ENCODE data around the gene NRSN1.
"Not testable (repeated sequence)": the region's sequence is repeated elsewhere in the genome, so short reads cannot be mapped to it uniquely, and the experiment has no call there.

Gene NRSN1

GRCh38 chr6:24125980-24126379 lies at the start of gene NRSN1:
Gene NRSN1 (plus strand): TSS chr6:24126215. CDS start chr6:24134328, 8,113 bp downstream.
- no peak for DNase-seq

- no peak for DNase-seq
Observed at GRCh38 chr6:24078200-24078599, 47.8 kb upstream of the NRSN1 start.

GRCh38 chr6:24079076-24079475 lies 46.9 kb upstream of the NRSN1 start:
- DNase-seq: no peak

GRCh38 chr6:24080711-24081110 lies 45.3 kb upstream of the NRSN1 start:
- DNase-seq: no peak

GRCh38 chr6:24089736-24090135 lies 36.3 kb upstream of the NRSN1 start:
- DNase-seq: no peak

GRCh38 chr6:24092407-24092806 lies 33.6 kb upstream of the NRSN1 start:
- DNase-seq: no peak

- DNase-seq: no peak
Observed at GRCh38 chr6:24093381-24093780, 32.6 kb upstream of the NRSN1 start.

- DNase-seq: no peak
Observed at GRCh38 chr6:24099181-24099580, 26.8 kb upstream of the NRSN1 start.

- DNase-seq: no peak
Observed at GRCh38 chr6:24100024-24100769, 25.8 kb upstream of the NRSN1 start.

- no peak for DNase-seq
Observed at GRCh38 chr6:24100770-24101155, 25.3 kb upstream of the NRSN1 start.

GRCh38 chr6:24105191-24105590 lies 20.8 kb upstream of the NRSN1 start:
- no peak for DNase-seq

GRCh38 chr6:24106291-24106690 lies 19.7 kb upstream of the NRSN1 start:
- no peak for DNase-seq

GRCh38 chr6:24107294-24107693 lies 18.7 kb upstream of the NRSN1 start:
- no peak for DNase-seq

GRCh38 chr6:24108056-24108455 lies 18.0 kb upstream of the NRSN1 start:
- no peak for DNase-seq

GRCh38 chr6:24110417-24110816 lies 15.6 kb upstream of the NRSN1 start:
- DNase-seq: no peak

GRCh38 chr6:24113891-24114290 lies 12.1 kb upstream of the NRSN1 start:
- no peak for DNase-seq

- no peak for DNase-seq
Observed at GRCh38 chr6:24117021-24117420, 9.0 kb upstream of the NRSN1 start.

GRCh38 chr6:24122139-24122538 lies 3.9 kb upstream of the NRSN1 start:
- DNase-seq: no peak

GRCh38 chr6:24126586-24127192 lies 674 bp downstream of the NRSN1 start:
- DNase-seq: peak; percentile 69

- DNase-seq: no peak
Observed at GRCh38 chr6:24127316-24127715, 1.3 kb downstream of the NRSN1 start.

GRCh38 chr6:24131751-24132150 lies 5.7 kb downstream of the NRSN1 start:
- no peak for DNase-seq

GRCh38 chr6:24139080-24139479 lies 13.1 kb downstream of the NRSN1 start:
- no peak for DNase-seq

GRCh38 chr6:24139639-24140038 lies 13.6 kb downstream of the NRSN1 start:
- no peak for DNase-seq

- no peak for DNase-seq
Observed at GRCh38 chr6:24140591-24140990, 14.6 kb downstream of the NRSN1 start.

- DNase-seq: not testable (repeated sequence)
Observed at GRCh38 chr6:24142733-24143132, 16.7 kb downstream of the NRSN1 start.

Measured in hematopoietic multipotent progenitor cell treated with erythropoietin and hydrocortisone succinate and interleukin-3 and kit ligand, for 8 days (in vitro differentiated cells).